HEK293T (cell line): Measurements from ENCODE around the gene LILRB2.
"Not testable (repeated sequence)": the region's sequence is repeated elsewhere in the genome, so short reads cannot be mapped to it uniquely, and the experiment has no call there.

Experiments
- CTCF ChIA-PET: fragments of 350-600 bp; formaldehyde crosslinking; extraction: SDS; loops from one replicate; lab custom pipeline; 2021; ENCODE audit warnings: antibody characterized with exemption, inconsistent platforms; lab: Yijun Ruan, JAX
- POLR2A ChIA-PET: fragments of 350-600 bp; formaldehyde crosslinking; extraction: SDS; loops from one replicate; lab custom pipeline; 2020; ENCODE audit warnings: antibody characterized with exemption, inconsistent platforms; lab: Yijun Ruan, JAX
- DNase-seq: peaks from one replicate; pipeline ENCODE4 v3.0.0; 2012; ENCODE audit warnings: mixed read lengths; ENCODE audit errors: extremely low spot score
- ARNT ChIP-seq: fragments of 450-650 bp; IDR thresholded peaks from 2 replicates; pipeline ENCODE4 v1.6.1; 2017; ENCODE audit warnings: mild to moderate bottlenecking
- BHLHE40 ChIP-seq: fragments of 450-650 bp; IDR thresholded peaks from 2 replicates; pipeline ENCODE4 v1.6.1; 2016; ENCODE audit warnings: mild to moderate bottlenecking, moderate library complexity, borderline replicate concordance
- CTBP1 ChIP-seq: fragments of 450-650 bp; IDR thresholded peaks from 2 replicates; pipeline ENCODE4 v1.6.1; 2016; ENCODE audit warnings: borderline replicate concordance
- ELF4 ChIP-seq: fragments of 450-650 bp; IDR thresholded peaks from 2 replicates; pipeline ENCODE4 v1.6.1; 2017; ENCODE audit warnings: antibody characterized with exemption
- FOXA1 ChIP-seq: fragments of 450-650 bp; IDR thresholded peaks from 2 replicates; pipeline ENCODE4 v1.6.1; 2016; ENCODE audit warnings: mild to moderate bottlenecking
- FOXK2 ChIP-seq: fragments of 450-650 bp; IDR thresholded peaks from 2 replicates; pipeline ENCODE4 v1.6.1; 2016; ENCODE audit warnings: mild to moderate bottlenecking
- FOXM1 ChIP-seq: fragments of 450-650 bp; IDR thresholded peaks from 2 replicates; pipeline ENCODE4 v1.6.1; 2017; ENCODE audit warnings: mild to moderate bottlenecking, borderline replicate concordance
- HDGF ChIP-seq: fragments of 450-650 bp; IDR thresholded peaks from 2 replicates; pipeline ENCODE4 v1.6.1; 2017; ENCODE audit warnings: antibody characterized with exemption, borderline replicate concordance
- L3MBTL2 ChIP-seq: fragments of 450-650 bp; conservative IDR thresholded peaks from 2 replicates; pipeline ENCODE4 v1.6.1; 2016; ENCODE audit warnings: mild to moderate bottlenecking
- LEF1 ChIP-seq: fragments of 450-650 bp; IDR thresholded peaks from 2 replicates; pipeline ENCODE4 v1.6.1; 2017; ENCODE audit warnings: mild to moderate bottlenecking, borderline replicate concordance
- NFRKB ChIP-seq: fragments of 450-650 bp; IDR thresholded peaks from 2 replicates; pipeline ENCODE4 v1.6.1; 2016; ENCODE audit warnings: mild to moderate bottlenecking, moderate library complexity
- SP1 ChIP-seq: fragments of 450-650 bp; IDR thresholded peaks from 2 replicates; pipeline ENCODE4 v1.6.1; 2017
- SUZ12 ChIP-seq: fragments of 450-650 bp; IDR thresholded peaks from 2 replicates; pipeline ENCODE4 v1.6.1; 2016; ENCODE audit warnings: mild to moderate bottlenecking
- TARDBP ChIP-seq: fragments of 450-650 bp; IDR thresholded peaks from 2 replicates; pipeline ENCODE4 v1.6.1; 2016
- ZNF384 ChIP-seq: fragments of 450-650 bp; IDR thresholded peaks from 2 replicates; pipeline ENCODE4 v1.6.1; 2016
- TF ChIP-seq, protein P1 (sequence below): fragments of 450-650 bp; IDR thresholded peaks from 2 replicates; pipeline ENCODE4 v1.6.1; 2016

The LILRB2 gene

GRCh38 chr19:54233941-54234340 lies 47.0 kb downstream of the LILRB2 start:
- DNase-seq: no peak
- POLR2A ChIA-PET: interaction anchor here (1.1 kb wide), 1 partner anchor 45 kb away, joined by 3 read pairs; the partner anchor contains the start of gene MBOAT7
- TF ChIP-seq FOXK2 (no peak), SP1 (no peak), ARNT (no peak), FOXA1 (no peak), L3MBTL2 (no peak), BHLHE40 (no peak), HDGF (no peak), SUZ12 (no peak), ZNF384 (no peak), LEF1 (no peak), NFRKB (no peak), FOXM1 (no peak), TARDBP (no peak), ELF4 (no peak), CTBP1 (no peak)
- TF ChIP-seq, protein P1, sequence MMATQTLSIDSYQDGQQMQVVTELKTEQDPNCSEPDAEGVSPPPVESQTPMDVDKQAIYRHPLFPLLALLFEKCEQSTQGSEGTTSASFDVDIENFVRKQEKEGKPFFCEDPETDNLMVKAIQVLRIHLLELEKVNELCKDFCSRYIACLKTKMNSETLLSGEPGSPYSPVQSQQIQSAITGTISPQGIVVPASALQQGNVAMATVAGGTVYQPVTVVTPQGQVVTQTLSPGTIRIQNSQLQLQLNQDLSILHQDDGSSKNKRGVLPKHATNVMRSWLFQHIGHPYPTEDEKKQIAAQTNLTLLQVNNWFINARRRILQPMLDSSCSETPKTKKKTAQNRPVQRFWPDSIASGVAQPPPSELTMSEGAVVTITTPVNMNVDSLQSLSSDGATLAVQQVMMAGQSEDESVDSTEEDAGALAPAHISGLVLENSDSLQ: no peak
- CTCF ChIA-PET: interaction anchor here (0.6 kb wide), 1 partner anchor 56 kb away, joined by 4 read pairs; no protein-coding TSS in a partner anchor

- DNase-seq: peak; percentile 83
- ChIA-PET POLR2A (no interaction called here), CTCF (no interaction called here)
- TF ChIP-seq BHLHE40 (no peak), LEF1 (no peak), CTBP1 (no peak), FOXM1 (no peak), ELF4 (no peak)
Measured at GRCh38 chr19:54231077-54231931, 49.6 kb downstream of the LILRB2 start.

- ChIA-PET CTCF (no interaction called here), POLR2A (no interaction called here)
- no peak for TF ChIP-seq TARDBP
- TF ChIP-seq, protein P1: no peak
- no peak for TF ChIP-seq FOXM1
- TF ChIP-seq ARNT: no peak
- no peak for TF ChIP-seq FOXA1
- TF ChIP-seq NFRKB: no peak
- no peak for TF ChIP-seq CTBP1
- no peak for DNase-seq
Measured at GRCh38 chr19:54230031-54230430, 50.9 kb downstream of the LILRB2 start.

GRCh38 chr19:54229146-54229545 lies 51.8 kb downstream of the LILRB2 start:
- no peak for DNase-seq
- CTCF ChIA-PET: no interaction called here
- TF ChIP-seq SP1 (no peak), L3MBTL2 (no peak), SUZ12 (no peak), NFRKB (no peak), FOXA1 (no peak), ZNF384 (no peak), BHLHE40 (no peak), CTBP1 (no peak), ARNT (no peak), HDGF (no peak), FOXK2 (no peak), LEF1 (no peak), FOXM1 (no peak), ELF4 (no peak), TARDBP (no peak)
- TF ChIP-seq, protein P1: no peak
- POLR2A ChIA-PET: interaction anchor here (1.0 kb wide), 1 partner anchor 19 kb away, joined by 3 read pairs; no protein-coding TSS in a partner anchor

DNA sequence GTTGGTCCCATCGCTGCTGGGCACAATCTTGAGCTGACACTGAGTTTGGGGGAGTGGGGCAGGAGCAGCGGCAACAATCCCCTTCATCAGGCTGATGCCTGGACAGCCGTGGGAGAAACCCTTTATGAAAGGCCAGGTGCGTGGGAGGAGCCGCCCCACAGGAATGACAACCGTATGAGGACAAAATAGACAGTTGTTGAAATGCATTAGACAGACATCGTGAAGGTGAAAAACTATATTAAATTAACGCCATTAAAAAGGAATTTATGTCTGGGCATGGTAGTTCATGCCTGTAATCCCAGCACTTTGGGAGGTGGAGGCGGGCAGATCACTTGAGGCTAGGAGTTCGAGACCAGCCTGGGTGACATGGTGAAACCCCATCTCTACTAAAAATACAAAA lies 56.3 kb downstream of the LILRB2 start:
- CTCF ChIA-PET, DNase-seq: not testable (repeated sequence)
- POLR2A ChIA-PET: interaction anchor here (1.2 kb wide), 1 partner anchor 24 kb away, joined by 3 read pairs; no protein-coding TSS in a partner anchor

DNA sequence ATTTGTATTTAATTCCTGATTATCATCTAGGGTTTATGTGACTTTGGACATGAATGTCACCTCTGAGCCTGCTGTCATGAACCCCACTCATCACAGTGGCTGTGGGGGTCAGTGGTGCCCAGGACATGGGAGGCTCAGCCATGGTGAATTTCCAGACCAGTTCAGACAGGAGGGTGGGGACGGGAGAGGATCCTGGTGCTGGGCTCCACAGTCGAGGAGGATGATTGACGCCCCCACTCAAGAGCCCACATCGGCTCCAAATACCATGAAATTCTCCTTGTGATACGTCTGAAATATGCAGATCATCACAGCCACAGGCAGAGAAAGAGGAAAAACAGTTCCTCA lies 57.0 kb downstream of the LILRB2 start:
- POLR2A ChIA-PET, CTCF ChIA-PET, DNase-seq: not testable (repeated sequence)
